HepG2 (cell line): Measurements from ENCODE around the gene SNX13. TPM values are rescaled to one million over a fixed set of nuclear protein-coding genes. Genes with fewer than 3 reads are reported as not detected.

Experiments
- ATAC-seq: fragments of 200-7000 bp; cut with Tn5 transposase; 3 replicates; pipeline ENCODE4 v1.9.1; 2020; ENCODE audit warnings: mild to moderate bottlenecking, moderate library complexity
- BruUV-seq: library from RNA; stranded (reverse); fragments of 400-500 nt; replicated peaks from 2 replicates; lab custom pipeline; 2021; lab: Mats Ljungman, UMichigan
- CTCF ChIA-PET: fragments of 300-600 bp; formaldehyde crosslinking; extraction: SDS; loops from one replicate; lab custom pipeline; 2021; ENCODE audit warnings: low total read pairs, inconsistent platforms, low intra/inter-chr PET ratio; lab: Yijun Ruan, JAX
- POLR2A ChIA-PET: fragments of 350-600 bp; sonication (Branson Sonifier 250); formaldehyde crosslinking; loops from one replicate; lab custom pipeline; 2020; ENCODE audit warnings: antibody characterized with exemption, inconsistent platforms; lab: Yijun Ruan, JAX
- DNase-seq: peaks from one replicate; pipeline ENCODE4 v3.0.0-alpha.2; 2015; ENCODE audit warnings: low spot score
- FAIRE-seq: peaks from 3 replicates; lab custom pipeline; 2011; peaks lifted over from hg19 to GRCh38; lab: Jason Lieb, UNC
- H2AFZ ChIP-seq: one replicate; pipeline ENCODE4 v1.6.1; 2011; ENCODE audit warnings: low read length, inconsistent platforms
- H3K27ac ChIP-seq: fragments of 300-600 bp; 3 replicates; pipeline ENCODE4 v1.8.0; 2011; ENCODE audit warnings: mixed run types, mild to moderate bottlenecking, mixed read lengths, low read length, inconsistent platforms; ENCODE audit not compliant: insufficient read depth; ENCODE audit errors: extremely low read length
- H3K27me3 ChIP-seq, 2 experiments: fragments of 200-600 bp in 1 of 2; 2 replicates in 1 of 2; 3 replicates in 1 of 2; pipeline versions ENCODE4 v1.6.0 to v1.8.0; 2011; ENCODE audit warnings: low read length in 2 of 2, mild to moderate bottlenecking in 2 of 2, moderate library complexity in 2 of 2, inconsistent platforms in 1 of 2; ENCODE audit not compliant: insufficient read depth in 2 of 2, control insufficient read depth in 1 of 2
- H3K36me3 ChIP-seq, 2 experiments: fragments of 200-600 bp in 1 of 2; replicated peaks in 1 of 2; 2 replicates in 1 of 2; 3 replicates in 1 of 2; pipeline versions ENCODE4 v1.5.1 to v1.8.0; 2011; ENCODE audit warnings: low read length in 2 of 2, inconsistent platforms in 1 of 2; ENCODE audit not compliant: insufficient read depth in 2 of 2, control insufficient read depth in 1 of 2
- H3K4me1 ChIP-seq: 2 replicates; pipeline ENCODE4 v1.5.1; 2012; ENCODE audit warnings: low read length, inconsistent platforms; ENCODE audit not compliant: insufficient read depth
- H3K4me2 ChIP-seq: 2 replicates; pipeline ENCODE4 v1.6.0; 2011; ENCODE audit warnings: low read depth, low read length, inconsistent platforms
- H3K4me3 ChIP-seq, 3 experiments: fragments of 200-600 bp in 1 of 3; sonication (generic), shearing (Covaris generic) in 1 of 3; replicated peaks in 1 of 3; 2 replicates each; pipeline ENCODE4 v1.5.1; 2011 to 2016; ENCODE audit warnings: low read length in 3 of 3, inconsistent platforms in 2 of 3, low read depth in 2 of 3, mild to moderate bottlenecking in 2 of 3, control low read depth in 1 of 3, mixed read lengths in 1 of 3; ENCODE audit not compliant: insufficient read depth in 1 of 3
- H3K79me2 ChIP-seq: one replicate; pipeline ENCODE4 v1.6.1; 2011; ENCODE audit warnings: low read length, inconsistent platforms; ENCODE audit not compliant: insufficient read depth
- H3K9ac ChIP-seq: 2 replicates; pipeline ENCODE4 v1.6.0; 2011; ENCODE audit warnings: mild to moderate bottlenecking, low read depth, low read length, inconsistent platforms; ENCODE audit not compliant: insufficient read depth
- H3K9me3 ChIP-seq: 2 replicates; pipeline ENCODE4 v1.5.1; 2012; ENCODE audit warnings: mild to moderate bottlenecking, low read length
- H4K20me1 ChIP-seq: 2 replicates; pipeline ENCODE4 v1.6.0; 2011; ENCODE audit warnings: inconsistent platforms, mild to moderate bottlenecking, low read length, moderate library complexity; ENCODE audit not compliant: insufficient read depth
- AHDC1 ChIP-seq: sonication (generic); formaldehyde crosslinking; IDR thresholded peaks from 2 replicates; pipeline ENCODE4 v1.5.1; 2020; ENCODE audit warnings: mild to moderate bottlenecking, missing genetic modification reagents, borderline replicate concordance
- GMEB1 ChIP-seq: sonication (generic); formaldehyde crosslinking; IDR thresholded peaks from 2 replicates; pipeline ENCODE4 v1.5.1; 2020; ENCODE audit warnings: missing genetic modification reagents, mild to moderate bottlenecking, borderline replicate concordance
- MED1 ChIP-seq: sonication (generic); formaldehyde crosslinking; IDR thresholded peaks from 2 replicates; pipeline ENCODE4 v1.4.0; 2020; ENCODE audit warnings: missing genetic modification reagents
- MTERF4 ChIP-seq: sonication (generic); formaldehyde crosslinking; IDR thresholded peaks from 2 replicates; pipeline ENCODE4 v1.8.0; 2023; ENCODE audit warnings: mild to moderate bottlenecking, missing genetic modification reagents
- PRDM15 ChIP-seq: sonication (generic); formaldehyde crosslinking; IDR thresholded peaks from 2 replicates; pipeline ENCODE4 v1.4.0; 2020; ENCODE audit warnings: missing genetic modification reagents
- RNF2 ChIP-seq: fragments of 450-650 bp; conservative IDR thresholded peaks from 2 replicates; pipeline ENCODE4 v1.6.1; 2016; ENCODE audit warnings: low read depth
- SRSF9 ChIP-seq: fragments of 200-400 bp; formaldehyde crosslinking; IDR thresholded peaks from 2 replicates; pipeline ENCODE4 v1.6.1; 2018; ENCODE audit warnings: borderline replicate concordance, mild to moderate bottlenecking, low read depth, low read length; ENCODE audit not compliant: insufficient read depth, poor library complexity, severe bottlenecking
- TAF15 ChIP-seq: fragments of 200-400 bp; formaldehyde crosslinking; IDR thresholded peaks from one replicate; pipeline ENCODE4 v1.6.1; 2018; ENCODE audit warnings: mild to moderate bottlenecking, low read depth, low read length; ENCODE audit not compliant: poor library complexity, severe bottlenecking
- ZNF337 ChIP-seq: sonication (generic); formaldehyde crosslinking; IDR thresholded peaks from 2 replicates; pipeline ENCODE4 v1.5.1; 2020; ENCODE audit warnings: missing genetic modification reagents, low read depth, mild to moderate bottlenecking, borderline replicate concordance
- ZNF431 ChIP-seq: sonication (generic); formaldehyde crosslinking; IDR thresholded peaks from 2 replicates; pipeline ENCODE4 v1.9.0; 2022; ENCODE audit warnings: missing genetic modification reagents, low read depth, mild to moderate bottlenecking, borderline replicate concordance
- ZNF772 ChIP-seq: sonication (generic); formaldehyde crosslinking; IDR thresholded peaks from 2 replicates; pipeline ENCODE4 v1.5.0; 2020; ENCODE audit warnings: mild to moderate bottlenecking, missing genetic modification reagents
- ZNF777 ChIP-seq: sonication (generic); formaldehyde crosslinking; IDR thresholded peaks from 2 replicates; pipeline ENCODE4 v1.4.0; 2020; ENCODE audit warnings: missing genetic modification reagents
- in situ Hi-C: cut with HindIII; loops from 2 replicates; pipeline ENCODE4 v1.10.0; 2017; ENCODE audit warnings: low pct_unique_long_range_greater_than_20kb; ENCODE audit not compliant: extremely low pct_ligation_motif_present
- intact Hi-C: fragments of 100-400 bp; cut with micrococcal nuclease; formaldehyde crosslinking; loops from one replicate; pipeline ENCODE4 v1.10.0; 2022; ENCODE audit not compliant: unreplicated experiment
- polyA plus RNA-seq, 8 experiments: library from polyadenylated mRNA; depleted of rRNA in 3 of 8; stranded (reverse) in 7 of 8; unstranded in 1 of 8; fragments of >200 nt; fragmentation: Illumina TruSeq in 4 of 8; extraction: Trizol in 4 of 8; gene quantifications; 2 replicates each; pipeline versions ENCODE4 v1.2.1 to v1.2.3, GENCODE V29; 2011 to 2016; ENCODE audit warnings: low read depth in 4 of 8, missing spikeins in 1 of 8, mixed read lengths in 1 of 8; ENCODE audit not compliant: insufficient read depth in 1 of 8
- total RNA-seq, 5 experiments: library from RNA; depleted of rRNA; stranded (reverse); fragments of >200 nt; fragmentation: Illumina TruSeq; extraction: Trizol; gene quantifications; 2 replicates each; pipeline ENCODE4 v1.2.3, GENCODE V29; 2016; ENCODE audit warnings: low read depth in 1 of 5

The SNX13 gene
- total and polyA plus RNA-seq, 2 of the 13 experiments (the other 11 are each of a cell fraction or from before 2014, with no cell fraction given) = 14.3 to 32.3 TPM

GRCh38 chr7:17745610-17746009, 194.7 kb downstream of the SNX13 start:
- H3K79me2 ChIP-seq = no peaks in the 10 kb centered on the region
- FAIRE-seq (no peak), DNase-seq (no peak), ATAC-seq (no peak)
- in situ Hi-C loops = no loop called here
- no peak overlapping the region for H3K27ac ChIP-seq
- ChIA-PET CTCF (no interaction called here), POLR2A (no interaction called here)
- no TSS peak for BruUV-seq
- no peaks in the 10 kb centered on the region for H3K4me1 ChIP-seq
- no peak overlapping the region for H3K4me2 ChIP-seq
- no peaks in the 10 kb centered on the region for H4K20me1 ChIP-seq
- H3K36me3 ChIP-seq = no peaks in the 10 kb centered on the region
- no peak overlapping the region for H2AFZ ChIP-seq
- no peak overlapping the region for H3K4me3 ChIP-seq
- intact Hi-C loops = no loop called here
- no peaks in the 10 kb centered on the region for H3K9me3 ChIP-seq
- no peak overlapping the region for H3K9ac ChIP-seq
- no peaks in the 10 kb centered on the region for H3K27me3 ChIP-seq
- no peak for TF ChIP-seq MTERF4
- no peak for TF ChIP-seq PRDM15 (CRISPR knock-in tag)
- no peak for TF ChIP-seq MED1 (CRISPR knock-in tag)
- TF ChIP-seq ZNF431 (CRISPR knock-in tag) = no peak
- no peak for TF ChIP-seq ZNF777 (CRISPR knock-in tag)
- no peak for TF ChIP-seq ZNF772 (CRISPR knock-in tag)
- no peak for TF ChIP-seq RNF2
- no peak for TF ChIP-seq AHDC1 (CRISPR knock-in tag)
- TF ChIP-seq GMEB1 = no peak
- no peak for TF ChIP-seq TAF15
- no peak for TF ChIP-seq ZNF337 (CRISPR knock-in tag)
- no peak for TF ChIP-seq SRSF9
